H1 (cell line): ENCODE data around the gene MACC1.

ENCODE experiments used
- CHD2 ChIP-seq: IDR thresholded peaks from 2 replicates; pipeline ENCODE4 v1.6.1; 2012; ENCODE audit warnings: low read length, improper control_type of control experiment
- GABPA ChIP-seq: IDR thresholded peaks from 2 replicates; pipeline ENCODE4 v1.6.1; 2011; ENCODE audit warnings: mild to moderate bottlenecking, low read length, moderate library complexity, borderline replicate concordance; ENCODE audit not compliant: insufficient read depth
- KDM1A ChIP-seq: fragments of 200-600, 300-600 bp; sonication (generic); IDR thresholded peaks from 2 replicates; pipeline ENCODE4 v1.7.1; 2016; ENCODE audit warnings: mild to moderate bottlenecking, low read length, borderline replicate concordance
- NRF1 ChIP-seq: IDR thresholded peaks from 2 replicates; pipeline ENCODE4 v1.6.1; 2011; ENCODE audit warnings: mild to moderate bottlenecking, low read depth, low read length, improper control_type of control experiment
- POLR2A ChIP-seq, 2 experiments: IDR thresholded peaks; 1 replicate in 1 of 2; 2 replicates in 1 of 2; pipeline ENCODE4 v1.6.1; 2011; ENCODE audit warnings: low read depth in 2 of 2, low read length in 2 of 2, mild to moderate bottlenecking in 2 of 2; ENCODE audit errors: control extremely low read depth in 1 of 2
- TF ChIP-seq, protein P1 (sequence below), 3 experiments: IDR thresholded peaks; 1 replicate in 2 of 3; 2 replicates in 1 of 3; pipeline versions ENCODE4 v1.5.1 to v1.6.1; 2011; ENCODE audit warnings: low read length in 3 of 3, mild to moderate bottlenecking in 3 of 3, inconsistent platforms in 2 of 3, low read depth in 1 of 3, moderate library complexity in 1 of 3; ENCODE audit not compliant: insufficient read depth in 1 of 3; ENCODE audit errors: control extremely low read depth in 1 of 3

DNA sequence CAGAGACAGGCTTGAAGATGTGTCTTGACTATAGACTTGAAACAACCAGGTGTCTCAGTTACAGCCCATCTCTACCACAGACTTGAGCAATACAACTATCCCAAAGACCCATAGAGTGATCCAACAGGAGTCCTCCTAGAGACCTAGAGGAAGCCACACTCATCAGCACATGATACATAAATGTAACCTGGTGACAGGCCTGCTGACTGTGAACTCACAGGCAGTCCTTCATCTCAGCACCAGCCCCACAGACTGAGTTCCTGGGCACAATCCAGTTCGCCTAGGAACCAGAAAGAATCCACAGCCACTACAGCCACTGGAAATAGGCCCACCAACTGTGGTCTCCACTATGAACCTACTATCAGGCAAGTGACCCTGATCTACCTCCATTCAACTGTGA lies 121.3 kb downstream of the MACC1 start:
- no peak for TF ChIP-seq NRF1
- TF ChIP-seq, protein P1, sequence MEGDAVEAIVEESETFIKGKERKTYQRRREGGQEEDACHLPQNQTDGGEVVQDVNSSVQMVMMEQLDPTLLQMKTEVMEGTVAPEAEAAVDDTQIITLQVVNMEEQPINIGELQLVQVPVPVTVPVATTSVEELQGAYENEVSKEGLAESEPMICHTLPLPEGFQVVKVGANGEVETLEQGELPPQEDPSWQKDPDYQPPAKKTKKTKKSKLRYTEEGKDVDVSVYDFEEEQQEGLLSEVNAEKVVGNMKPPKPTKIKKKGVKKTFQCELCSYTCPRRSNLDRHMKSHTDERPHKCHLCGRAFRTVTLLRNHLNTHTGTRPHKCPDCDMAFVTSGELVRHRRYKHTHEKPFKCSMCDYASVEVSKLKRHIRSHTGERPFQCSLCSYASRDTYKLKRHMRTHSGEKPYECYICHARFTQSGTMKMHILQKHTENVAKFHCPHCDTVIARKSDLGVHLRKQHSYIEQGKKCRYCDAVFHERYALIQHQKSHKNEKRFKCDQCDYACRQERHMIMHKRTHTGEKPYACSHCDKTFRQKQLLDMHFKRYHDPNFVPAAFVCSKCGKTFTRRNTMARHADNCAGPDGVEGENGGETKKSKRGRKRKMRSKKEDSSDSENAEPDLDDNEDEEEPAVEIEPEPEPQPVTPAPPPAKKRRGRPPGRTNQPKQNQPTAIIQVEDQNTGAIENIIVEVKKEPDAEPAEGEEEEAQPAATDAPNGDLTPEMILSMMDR (IDR thresholded peaks at IDR 0.05; ENCODE audit: control extremely low read depth in 1 of 3, insufficient read depth in 1 of 3, low read depth in 1 of 3, low read length in 3 of 3): no peak
- TF ChIP-seq POLR2A (IDR thresholded peaks at IDR 0.05; ENCODE audit: control extremely low read depth in 1 of 2, low read depth in 2 of 2, low read length in 2 of 2): no peak
- no peak for TF ChIP-seq KDM1A
- TF ChIP-seq GABPA: no peak
- TF ChIP-seq CHD2: no peak
